OCI-LY3 (cell line): ENCODE measurements around the gene TTC9C.

Experiments used
- H2AFZ ChIP-seq: fragments of 200-600, 300-600 bp; shearing (Covaris generic); 2 replicates; pipeline ENCODE4 v1.6.0; 2014; ENCODE audit warnings: antibody characterized with exemption, low read depth, low read length
- H3K27ac ChIP-seq: fragments of 200-600, 300-600 bp; sonication (generic); 2 replicates; pipeline ENCODE4 v1.5.1; 2014; ENCODE audit warnings: mild to moderate bottlenecking, low read length, moderate library complexity, mixed read lengths
- H3K27me3 ChIP-seq: fragments of 200-600, 300-600 bp; sonication (generic); 2 replicates; pipeline ENCODE4 v1.6.1; 2014; ENCODE audit warnings: low read depth, low read length, mixed read lengths
- H3K36me3 ChIP-seq: fragments of 200-600, 300-600 bp; sonication (generic); replicated peaks from 2 replicates; pipeline ENCODE3; 2014; ENCODE audit warnings: low read depth, low read length, mixed read lengths
- H3K4me1 ChIP-seq: fragments of 300-600, 200-600 bp; sonication (generic); 2 replicates; pipeline ENCODE4 v1.6.1; 2014; ENCODE audit warnings: low read length, mixed read lengths
- H3K4me2 ChIP-seq: fragments of 200-600, 300-600 bp; sonication (generic); 2 replicates; pipeline ENCODE4 v1.6.1; 2014; ENCODE audit warnings: low read length, mixed read lengths
- H3K4me3 ChIP-seq: fragments of 300-600, 200-600 bp; sonication (generic); 2 replicates; pipeline ENCODE4 v1.5.1; 2014; ENCODE audit warnings: antibody characterized with exemption, mild to moderate bottlenecking, low read length, moderate library complexity
- H3K79me2 ChIP-seq: fragments of 300-600, 200-600 bp; shearing (Covaris generic); 2 replicates; pipeline ENCODE4 v1.6.1; 2014; ENCODE audit warnings: mild to moderate bottlenecking, low read length, mixed read lengths
- H3K9ac ChIP-seq: fragments of 300-600, 200-600 bp; shearing (Covaris generic); 2 replicates; pipeline ENCODE4 v1.6.0; 2014; ENCODE audit warnings: mild to moderate bottlenecking, low read length, moderate library complexity
- H3K9me3 ChIP-seq: fragments of 200-600, 300-600 bp; shearing (Covaris generic); 2 replicates; pipeline ENCODE4 v1.6.1; 2014; ENCODE audit warnings: low read length, mixed read lengths; ENCODE audit not compliant: insufficient read depth
- H4K20me1 ChIP-seq: fragments of 200-600, 300-600 bp; sonication (generic); 2 replicates; pipeline ENCODE4 v1.6.1; 2016; ENCODE audit warnings: low read length, mixed read lengths; ENCODE audit not compliant: insufficient read depth
- CTCF ChIP-seq: fragments of 200-600, 300-600 bp; sonication (generic); IDR thresholded peaks from 2 replicates; pipeline ENCODE4 v1.5.1; 2014; ENCODE audit warnings: antibody characterized with exemption, low read length, low read depth
- EZH2phosphoT487 ChIP-seq: fragments of 200-600 bp; shearing (Covaris generic); IDR thresholded peaks from 2 replicates; pipeline ENCODE4 v1.6.1; 2018; ENCODE audit warnings: antibody characterized with exemption, mixed run types, low read depth

TTC9C gene

GRCh38 chr11:62725646-62726045 lies 2.6 kb upstream of the TTC9C start:
- Histone ChIP-seq H3K4me1 (peaks cover 17% of the 10 kb centered on the region), H3K9me3 (no peaks in the 10 kb centered on the region), H2AFZ (no peak overlapping the region), H3K4me3 (peak overlapping the region; percentile 91), H3K9ac (peak overlapping the region; percentile 99), H3K27ac (peak overlapping the region; percentile 96), H4K20me1 (peaks cover 28% of the 10 kb centered on the region), H3K79me2 (peaks cover 88% of the 10 kb centered on the region), H3K27me3 (no peaks in the 10 kb centered on the region), H3K36me3 (peaks cover 55% of the 10 kb centered on the region), H3K4me2 (peak overlapping the region; percentile 91)
- TF ChIP-seq CTCF = no peak
- no peak for TF ChIP-seq EZH2phosphoT487

DNA sequence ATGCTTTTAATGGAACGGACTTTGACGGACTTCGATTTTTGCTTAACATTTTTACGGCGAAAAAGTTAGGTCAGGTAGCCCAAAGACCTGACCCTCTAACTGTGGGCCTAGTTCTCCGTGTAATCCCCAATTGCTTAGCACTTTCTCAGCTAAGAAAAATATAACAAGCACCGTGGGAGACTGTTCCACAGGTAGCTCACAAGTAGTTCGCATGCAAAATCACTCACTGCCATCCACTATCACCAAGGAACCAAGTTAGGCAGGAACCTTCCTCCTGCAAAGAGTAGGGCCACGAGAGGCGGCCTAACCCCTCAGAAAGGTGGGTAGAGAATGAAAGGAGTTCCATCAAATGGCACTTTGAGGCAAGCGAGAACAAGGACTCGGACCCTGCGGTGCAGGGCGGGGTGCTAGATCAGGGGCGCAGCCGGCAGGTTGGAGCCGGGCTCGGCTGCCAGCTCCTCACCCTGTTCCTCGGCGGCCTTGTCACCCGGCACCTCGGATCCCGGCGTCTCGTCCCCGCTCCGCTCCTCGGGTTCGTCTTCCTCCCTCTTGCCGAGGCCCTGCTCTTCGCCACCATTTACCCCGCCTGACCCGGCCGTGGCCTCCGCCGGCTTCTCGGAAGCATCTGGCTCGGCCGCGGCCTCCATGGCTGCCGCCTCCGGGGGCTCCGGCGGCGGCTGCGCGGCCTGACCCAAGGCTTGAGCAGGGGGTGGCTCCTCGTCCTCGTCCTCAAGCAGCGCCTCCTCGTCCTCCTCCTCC lies 2.0 kb upstream of the TTC9C start:
- Histone ChIP-seq H3K4me3 (peak overlapping the region; percentile 91), H3K4me2 (peak overlapping the region; percentile 91), H3K9ac (peak overlapping the region; percentile 99), H3K27me3 (no peaks in the 10 kb centered on the region), H3K27ac (peak overlapping the region; percentile 96), H3K4me1 (peaks cover 17% of the 10 kb centered on the region), H2AFZ (no peak overlapping the region), H3K9me3 (no peaks in the 10 kb centered on the region), H3K36me3 (peaks cover 51% of the 10 kb centered on the region), H3K79me2 (peaks cover 86% of the 10 kb centered on the region), H4K20me1 (peaks cover 28% of the 10 kb centered on the region)
- no peak for TF ChIP-seq EZH2phosphoT487
- no peak for TF ChIP-seq CTCF

- Histone ChIP-seq H3K9me3 (no peaks in the 10 kb centered on the region), H3K4me1 (peaks cover 17% of the 10 kb centered on the region), H3K9ac (peak overlapping the region; percentile 99), H3K4me3 (peak overlapping the region; percentile 91), H2AFZ (no peak overlapping the region), H3K36me3 (peaks cover 48% of the 10 kb centered on the region), H3K27ac (peak overlapping the region; percentile 96), H3K27me3 (no peaks in the 10 kb centered on the region), H4K20me1 (peaks cover 28% of the 10 kb centered on the region), H3K4me2 (peak overlapping the region; percentile 91), H3K79me2 (peaks cover 84% of the 10 kb centered on the region)
- TF ChIP-seq EZH2phosphoT487 (no peak), CTCF (no peak)
Measured at GRCh38 chr11:62726915-62727164, 1.4 kb upstream of the TTC9C start.

DNA sequence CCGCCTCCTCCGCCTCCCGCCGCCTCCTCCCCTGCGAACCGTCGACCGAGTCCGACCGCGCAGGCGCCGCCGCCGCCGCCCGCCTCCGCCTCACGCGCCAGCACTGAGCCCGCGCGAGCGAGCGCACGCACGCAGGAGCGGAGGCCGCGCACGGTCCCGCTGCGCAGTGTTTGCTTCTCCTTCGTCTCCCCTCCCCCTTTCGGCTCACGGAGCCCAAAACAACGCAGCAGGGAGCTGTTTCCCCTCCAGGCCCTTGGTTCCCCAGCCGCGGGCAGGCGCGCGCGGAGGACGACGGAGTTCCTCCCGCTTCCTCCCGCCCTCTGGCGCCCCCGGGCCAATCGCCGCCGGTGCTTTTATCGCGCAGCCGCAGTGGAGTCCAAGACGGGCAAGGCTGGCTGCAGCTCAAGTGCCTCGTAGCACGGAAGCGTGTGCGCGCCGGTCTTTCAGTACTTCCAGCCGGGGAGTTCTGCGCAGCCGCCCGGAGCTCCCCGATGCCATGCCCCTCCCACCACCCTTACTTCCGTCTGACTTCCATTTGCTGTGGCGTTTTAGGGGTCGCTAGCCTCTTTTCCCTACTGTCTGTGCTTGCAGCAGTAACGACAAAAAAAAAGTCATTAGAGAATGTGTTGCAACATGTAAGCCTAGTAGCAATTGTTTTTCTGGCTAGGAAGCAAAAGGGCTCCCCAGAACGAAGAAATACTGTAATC lies 968 bp upstream of the TTC9C start, which contains the start of gene HNRNPUL2:
Gene HNRNPUL2 (minus strand): TSS at position 293 of the 707 bp plus-strand sequence. CDS start 301 bp downstream, outside the sequence.
- no peak for TF ChIP-seq EZH2phosphoT487
- TF ChIP-seq CTCF = no peak
- H3K36me3 ChIP-seq = peaks cover 43% of the 10 kb centered on the region
- peaks cover 28% of the 10 kb centered on the region for H4K20me1 ChIP-seq
- H3K79me2 ChIP-seq = peaks cover 83% of the 10 kb centered on the region
- peaks cover 17% of the 10 kb centered on the region for H3K4me1 ChIP-seq
- no peaks in the 10 kb centered on the region for H3K9me3 ChIP-seq
- peak within 1 kb of the TSS; percentile 91 for H3K4me2 ChIP-seq
- H2AFZ ChIP-seq = peak within 1 kb of the TSS; percentile 95
- H3K27ac ChIP-seq = peak within 1 kb of the TSS; percentile 96
- H3K4me3 ChIP-seq = peak within 1 kb of the TSS; percentile 91
- H3K9ac ChIP-seq = peak within 1 kb of the TSS; percentile 99
- H3K27me3 ChIP-seq = no peaks in the 10 kb centered on the region
